A549 (cell line): ENCODE data around the gene PKN3. TPM values are rescaled to one million over a fixed set of nuclear protein-coding genes. Genes with fewer than 3 reads are reported as not detected.

ENCODE experiments used
- ATAC-seq, 2 experiments: fragments of 200-7000 bp in 1 of 2; fragments of >200 bp in 1 of 2; cut with Nextera tagmentation in 1 of 2; cut with Tn5 transposase in 1 of 2; 3 replicates each; pipeline versions ENCODE4 v1.8.0 to v1.9.1; 2018 to 2020; ENCODE audit warnings: mild to moderate bottlenecking in 1 of 2, moderate library complexity in 1 of 2
- CTCF ChIA-PET: fragments of 300-600 bp; sonication (Branson Sonifier 250); formaldehyde crosslinking; extraction: SDS; loops from one replicate; lab custom pipeline; 2021; ENCODE audit warnings: antibody characterized with exemption, inconsistent platforms; lab: Yijun Ruan, JAX
- POLR2A ChIA-PET: fragments of 350-600 bp; formaldehyde crosslinking; extraction: SDS; loops from one replicate; lab custom pipeline; 2021; ENCODE audit warnings: antibody characterized with exemption, inconsistent platforms; lab: Yijun Ruan, JAX
- DNase-seq, 2 experiments: peaks; one replicate each; pipeline versions ENCODE4 v3.0.0 to v3.0.0-alpha.2; 2011 to 2016; ENCODE audit warnings: low read depth in 1 of 2, low spot score in 1 of 2
- FAIRE-seq: peaks from 2 replicates; lab custom pipeline; 2011; peaks lifted over from hg19 to GRCh38; lab: Jason Lieb, UNC
- H3K27ac ChIP-seq, 2 experiments: fragments of >200 bp; sonication (Bioruptor Twin); formaldehyde crosslinking; 3 replicates each; pipeline ENCODE4 v1.5.1; 2016 to 2017
- H3K4me1 ChIP-seq: fragments of >200 bp; sonication (Bioruptor Twin); formaldehyde crosslinking; 3 replicates; pipeline ENCODE4 v1.6.1; 2016
- H3K4me2 ChIP-seq: fragments of >200 bp; sonication (Bioruptor Twin); formaldehyde crosslinking; 3 replicates; pipeline ENCODE4 v1.6.1; 2016
- H3K4me3 ChIP-seq: fragments of >200 bp; sonication (Bioruptor Twin); formaldehyde crosslinking; 3 replicates; pipeline ENCODE4 v1.5.1; 2016
- H3K9me3 ChIP-seq: fragments of >200 bp; sonication (Bioruptor Twin); formaldehyde crosslinking; 3 replicates; pipeline ENCODE4 v1.6.1; 2016
- ATOH8 ChIP-seq: fragments of 250-450 bp; sonication (Bioruptor Pico); IDR thresholded peaks from 2 replicates; pipeline ENCODE4 v1.5.0; 2020; ENCODE audit warnings: low read depth, mild to moderate bottlenecking, moderate library complexity
- BCL3 ChIP-seq: fragments of >200 bp; sonication (Bioruptor Twin); formaldehyde crosslinking; IDR thresholded peaks from 3 replicates; pipeline ENCODE4 v1.6.1; 2016
- CEBPB ChIP-seq, 2 experiments: fragments of >200 bp in 1 of 2; sonication (Bioruptor Twin) in 1 of 2; formaldehyde crosslinking in 1 of 2; IDR thresholded peaks; 2 replicates each; pipeline ENCODE4 v1.6.1; 2012 to 2016
- CHD4 ChIP-seq: fragments of 200-600 bp; sonication (generic); IDR thresholded peaks from 2 replicates; pipeline ENCODE4 v1.6.1; 2016; ENCODE audit warnings: antibody characterized with exemption, mild to moderate bottlenecking, borderline replicate concordance
- FOXS1 ChIP-seq: fragments of 250-450 bp; sonication (Bioruptor Pico); IDR thresholded peaks from 2 replicates; pipeline ENCODE4 v1.5.0; 2020; ENCODE audit warnings: mild to moderate bottlenecking, moderate library complexity
- GATA3 ChIP-seq: IDR thresholded peaks from 2 replicates; pipeline ENCODE4 v1.6.1; 2012; ENCODE audit warnings: borderline replicate concordance
- HES2 ChIP-seq: fragments of >200 bp; sonication (Bioruptor Twin); formaldehyde crosslinking; IDR thresholded peaks from 2 replicates; pipeline ENCODE4 v1.6.1; 2016
- HEYL ChIP-seq: fragments of 250-450 bp; sonication (Bioruptor Pico); IDR thresholded peaks from 2 replicates; pipeline ENCODE4 v1.8.0; 2021; ENCODE audit warnings: mild to moderate bottlenecking, moderate library complexity
- HOXB13 ChIP-seq: fragments of 250-450 bp; sonication (Bioruptor Pico); IDR thresholded peaks from 2 replicates; pipeline ENCODE4 v1.5.0; 2020; ENCODE audit warnings: low read depth, mild to moderate bottlenecking, moderate library complexity
- JUNB ChIP-seq: fragments of >200 bp; sonication (Bioruptor Twin); formaldehyde crosslinking; IDR thresholded peaks from 2 replicates; pipeline ENCODE4 v1.6.1; 2016
- MAZ ChIP-seq: fragments of 150-350 bp; IDR thresholded peaks from 2 replicates; pipeline ENCODE4 v1.6.1; 2014; ENCODE audit warnings: antibody characterized with exemption, low read depth, low read length, borderline replicate concordance
- NPAS2 ChIP-seq: fragments of 250-450 bp; sonication (Bioruptor Pico); IDR thresholded peaks from 2 replicates; pipeline ENCODE4 v1.8.0; 2022; ENCODE audit warnings: mild to moderate bottlenecking, moderate library complexity, borderline replicate concordance
- POLR2A ChIP-seq: IDR thresholded peaks from 2 replicates; pipeline ENCODE4 v1.6.1; 2012; ENCODE audit warnings: mild to moderate bottlenecking, low read length
- RARB ChIP-seq: fragments of 250-450 bp; sonication (Bioruptor Pico); IDR thresholded peaks from 2 replicates; pipeline ENCODE4 v1.8.0; 2021; ENCODE audit warnings: mild to moderate bottlenecking, moderate library complexity
- SMC3 ChIP-seq: fragments of >200 bp; sonication (Bioruptor Twin); formaldehyde crosslinking; IDR thresholded peaks from 3 replicates; pipeline ENCODE4 v1.6.1; 2018; ENCODE audit warnings: inconsistent platforms
- SREBF2 ChIP-seq: fragments of 450-650 bp; IDR thresholded peaks from 2 replicates; pipeline ENCODE4 v1.6.1; 2014; ENCODE audit warnings: mild to moderate bottlenecking, moderate library complexity
- ZNF302 ChIP-seq: fragments of 250-450 bp; sonication (Bioruptor Pico); IDR thresholded peaks from 2 replicates; pipeline ENCODE4 v1.9.0; 2021; ENCODE audit warnings: inconsistent platforms, mild to moderate bottlenecking, moderate library complexity
- ZSCAN20 ChIP-seq: fragments of 250-450 bp; sonication (Bioruptor Pico); IDR thresholded peaks from 2 replicates; pipeline ENCODE4 v1.8.0; 2022; ENCODE audit warnings: mild to moderate bottlenecking, moderate library complexity
- WGBS: methylation state at CpG from one replicate; pipeline ENCODE4 v1.1.6; 2017; ENCODE audit errors: missing lambda C conversion rate; 5-methylcytosine and 5-hydroxymethylcytosine counted together
- polyA plus RNA-seq, 4 experiments: library from polyadenylated mRNA; depleted of rRNA in 3 of 4; stranded (reverse); fragments of >200 nt; fragmentation: RNase III in 1 of 4; extraction: RNeasy Plus Mini Kit Qiagen cat#74134 plus additional on column Dnase treatment in 1 of 4; gene quantifications; 2 replicates in 3 of 4; 3 replicates in 1 of 4; pipeline ENCODE4 v1.2.3, GENCODE V29; 2011 to 2017
- TF ChIP-seq, protein P1 (sequence below): IDR thresholded peaks from 2 replicates; pipeline ENCODE4 v1.6.1; 2012
- TF ChIP-seq, protein P2 (sequence below): fragments of >200 bp; sonication (Bioruptor Twin); formaldehyde crosslinking; IDR thresholded peaks from 3 replicates; pipeline ENCODE4 v1.5.1; 2016
- TF ChIP-seq, protein P3 (sequence below): fragments of 200-600 bp; sonication (generic); IDR thresholded peaks from 2 replicates; pipeline ENCODE4 v1.6.1; 2016; ENCODE audit warnings: antibody characterized with exemption, mild to moderate bottlenecking, moderate library complexity

PKN3 gene
- polyA plus RNA-seq, 2 of the 4 experiments (the other 2 are of a cell fraction): 9.0 to 14.1 TPM

DNA sequence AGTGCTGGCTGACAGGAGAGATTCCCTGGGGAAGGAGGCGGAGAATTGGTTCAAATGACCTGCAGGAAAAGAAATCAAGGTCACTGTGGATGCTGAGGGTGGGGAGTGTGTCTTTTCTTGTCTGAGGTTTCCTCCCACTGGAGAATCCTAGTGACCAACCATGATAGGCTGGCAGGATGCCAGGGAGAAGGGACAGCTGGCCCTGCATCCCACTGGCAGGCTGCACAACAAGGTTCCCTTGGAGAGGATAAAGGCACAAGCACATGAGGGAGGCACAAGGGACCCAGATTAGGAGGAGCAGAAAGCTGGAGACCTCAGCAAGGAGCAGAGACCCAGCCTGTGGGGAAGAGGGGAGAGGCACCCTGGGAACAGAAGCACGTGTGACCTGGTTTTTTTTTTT is 33.1 kb downstream of the PKN3 start:
- no peak overlapping the region for H3K27ac ChIP-seq
- no peaks in the 10 kb centered on the region for H3K4me1 ChIP-seq
- TF ChIP-seq POLR2A (no peak), HES2 (no peak), HEYL (CRISPR knock-in tag) (no peak)
- no peaks in the 10 kb centered on the region for H3K9me3 ChIP-seq
- WGBS: 75% methylated on average over 2 of the region's 2 CpGs
- H3K4me3 ChIP-seq: no peak overlapping the region
- DNase-seq (no peak), ATAC-seq (no peak), FAIRE-seq (no peak)
- H3K4me2 ChIP-seq: no peak overlapping the region
- POLR2A ChIA-PET: no interaction called here
- CTCF ChIA-PET: interaction anchor here (0.6 to 3.4 kb wide), 10 partner anchors 10 to 362 kb away, joined by 3 to 37 read pairs (median 5); partner anchors contain the start of genes ENDOG, PKN3 and ZDHHC12

- no peak overlapping the region for H3K4me2 ChIP-seq
- no peak for DNase-seq
- ATAC-seq: peak; percentile 42 to 47; a peak in 5 of 6 replicates
- POLR2A ChIA-PET: no interaction called here
- H3K27ac ChIP-seq: no peak overlapping the region
- H3K4me3 ChIP-seq: no peak overlapping the region
- 79% methylated on average over 9 of the region's 20 CpGs for WGBS
- TF ChIP-seq, protein P1, sequence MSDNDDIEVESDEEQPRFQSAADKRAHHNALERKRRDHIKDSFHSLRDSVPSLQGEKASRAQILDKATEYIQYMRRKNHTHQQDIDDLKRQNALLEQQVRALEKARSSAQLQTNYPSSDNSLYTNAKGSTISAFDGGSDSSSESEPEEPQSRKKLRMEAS: no peak
- TF ChIP-seq CHD4: no peak
- no peak for TF ChIP-seq SMC3
- no peak for TF ChIP-seq HEYL (CRISPR knock-in tag)
- TF ChIP-seq CEBPB (IDR thresholded peaks at IDR 0.05): no peak
- no peak for TF ChIP-seq JUNB
- no peak for TF ChIP-seq ZSCAN20
- TF ChIP-seq, protein P2, sequence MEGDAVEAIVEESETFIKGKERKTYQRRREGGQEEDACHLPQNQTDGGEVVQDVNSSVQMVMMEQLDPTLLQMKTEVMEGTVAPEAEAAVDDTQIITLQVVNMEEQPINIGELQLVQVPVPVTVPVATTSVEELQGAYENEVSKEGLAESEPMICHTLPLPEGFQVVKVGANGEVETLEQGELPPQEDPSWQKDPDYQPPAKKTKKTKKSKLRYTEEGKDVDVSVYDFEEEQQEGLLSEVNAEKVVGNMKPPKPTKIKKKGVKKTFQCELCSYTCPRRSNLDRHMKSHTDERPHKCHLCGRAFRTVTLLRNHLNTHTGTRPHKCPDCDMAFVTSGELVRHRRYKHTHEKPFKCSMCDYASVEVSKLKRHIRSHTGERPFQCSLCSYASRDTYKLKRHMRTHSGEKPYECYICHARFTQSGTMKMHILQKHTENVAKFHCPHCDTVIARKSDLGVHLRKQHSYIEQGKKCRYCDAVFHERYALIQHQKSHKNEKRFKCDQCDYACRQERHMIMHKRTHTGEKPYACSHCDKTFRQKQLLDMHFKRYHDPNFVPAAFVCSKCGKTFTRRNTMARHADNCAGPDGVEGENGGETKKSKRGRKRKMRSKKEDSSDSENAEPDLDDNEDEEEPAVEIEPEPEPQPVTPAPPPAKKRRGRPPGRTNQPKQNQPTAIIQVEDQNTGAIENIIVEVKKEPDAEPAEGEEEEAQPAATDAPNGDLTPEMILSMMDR: no peak
- no peak for TF ChIP-seq MAZ
- TF ChIP-seq ATOH8 (CRISPR knock-in tag): no peak
- no peak for TF ChIP-seq NPAS2 (CRISPR knock-in tag)
- no peak for TF ChIP-seq SREBF2
- no peak for TF ChIP-seq BCL3
- no peak for TF ChIP-seq ZNF302 (CRISPR knock-in tag)
- no peak for TF ChIP-seq RARB
- no peak for TF ChIP-seq HOXB13 (CRISPR knock-in tag)
- TF ChIP-seq, protein P3, sequence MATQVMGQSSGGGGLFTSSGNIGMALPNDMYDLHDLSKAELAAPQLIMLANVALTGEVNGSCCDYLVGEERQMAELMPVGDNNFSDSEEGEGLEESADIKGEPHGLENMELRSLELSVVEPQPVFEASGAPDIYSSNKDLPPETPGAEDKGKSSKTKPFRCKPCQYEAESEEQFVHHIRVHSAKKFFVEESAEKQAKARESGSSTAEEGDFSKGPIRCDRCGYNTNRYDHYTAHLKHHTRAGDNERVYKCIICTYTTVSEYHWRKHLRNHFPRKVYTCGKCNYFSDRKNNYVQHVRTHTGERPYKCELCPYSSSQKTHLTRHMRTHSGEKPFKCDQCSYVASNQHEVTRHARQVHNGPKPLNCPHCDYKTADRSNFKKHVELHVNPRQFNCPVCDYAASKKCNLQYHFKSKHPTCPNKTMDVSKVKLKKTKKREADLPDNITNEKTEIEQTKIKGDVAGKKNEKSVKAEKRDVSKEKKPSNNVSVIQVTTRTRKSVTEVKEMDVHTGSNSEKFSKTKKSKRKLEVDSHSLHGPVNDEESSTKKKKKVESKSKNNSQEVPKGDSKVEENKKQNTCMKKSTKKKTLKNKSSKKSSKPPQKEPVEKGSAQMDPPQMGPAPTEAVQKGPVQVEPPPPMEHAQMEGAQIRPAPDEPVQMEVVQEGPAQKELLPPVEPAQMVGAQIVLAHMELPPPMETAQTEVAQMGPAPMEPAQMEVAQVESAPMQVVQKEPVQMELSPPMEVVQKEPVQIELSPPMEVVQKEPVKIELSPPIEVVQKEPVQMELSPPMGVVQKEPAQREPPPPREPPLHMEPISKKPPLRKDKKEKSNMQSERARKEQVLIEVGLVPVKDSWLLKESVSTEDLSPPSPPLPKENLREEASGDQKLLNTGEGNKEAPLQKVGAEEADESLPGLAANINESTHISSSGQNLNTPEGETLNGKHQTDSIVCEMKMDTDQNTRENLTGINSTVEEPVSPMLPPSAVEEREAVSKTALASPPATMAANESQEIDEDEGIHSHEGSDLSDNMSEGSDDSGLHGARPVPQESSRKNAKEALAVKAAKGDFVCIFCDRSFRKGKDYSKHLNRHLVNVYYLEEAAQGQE: no peak
- no peak for TF ChIP-seq FOXS1 (CRISPR knock-in tag)
- no peak for TF ChIP-seq GATA3
- no peak for FAIRE-seq
- H3K9me3 ChIP-seq: no peaks in the 10 kb centered on the region
- CTCF ChIA-PET: interaction anchor here (0.5 to 6.5 kb wide), 11 partner anchors 9 to 1058 kb away, joined by 3 to 40 read pairs (median 4); partner anchors contain the start of genes ENDOG, PKN3 and ZDHHC12
- H3K4me1 ChIP-seq: no peaks in the 10 kb centered on the region
These were observed 40.1 kb downstream of the PKN3 start for GRCh38 chr9:128742401-128742800.
